B cell (primary cell): Measurements from ENCODE around the gene COL6A1.

Experiments used
- EZH2 ChIP-seq: IDR thresholded peaks from 2 replicates; pipeline ENCODE4 v1.6.1; 2012; ENCODE audit warnings: borderline replicate concordance, low read depth, mild to moderate bottlenecking, moderate library complexity, low read length; ENCODE audit not compliant: insufficient read depth, poor library complexity, severe bottlenecking
- TF ChIP-seq, protein P1 (sequence below): fragments of 200-600 bp; IDR thresholded peaks from one replicate; pipeline ENCODE4 v1.8.0; 2022; ENCODE audit warnings: antibody characterized with exemption, mild to moderate bottlenecking

DNA sequence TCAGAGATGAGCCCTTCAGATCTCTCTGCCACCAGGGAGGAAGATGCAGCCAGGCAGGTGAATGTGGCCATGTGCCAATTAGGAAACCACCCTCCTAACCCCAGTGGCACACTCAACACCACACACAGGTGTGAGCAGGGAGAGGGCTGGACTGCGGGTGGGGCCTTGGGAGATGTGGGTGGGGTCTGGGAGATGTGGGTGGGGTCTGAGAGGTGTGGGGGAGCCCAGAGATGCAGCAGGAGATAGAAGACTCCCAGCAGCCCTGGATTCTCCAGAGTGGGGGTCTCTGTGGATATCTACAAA is 43.2 kb upstream of the COL6A1 start:
- TF ChIP-seq, protein P1, sequence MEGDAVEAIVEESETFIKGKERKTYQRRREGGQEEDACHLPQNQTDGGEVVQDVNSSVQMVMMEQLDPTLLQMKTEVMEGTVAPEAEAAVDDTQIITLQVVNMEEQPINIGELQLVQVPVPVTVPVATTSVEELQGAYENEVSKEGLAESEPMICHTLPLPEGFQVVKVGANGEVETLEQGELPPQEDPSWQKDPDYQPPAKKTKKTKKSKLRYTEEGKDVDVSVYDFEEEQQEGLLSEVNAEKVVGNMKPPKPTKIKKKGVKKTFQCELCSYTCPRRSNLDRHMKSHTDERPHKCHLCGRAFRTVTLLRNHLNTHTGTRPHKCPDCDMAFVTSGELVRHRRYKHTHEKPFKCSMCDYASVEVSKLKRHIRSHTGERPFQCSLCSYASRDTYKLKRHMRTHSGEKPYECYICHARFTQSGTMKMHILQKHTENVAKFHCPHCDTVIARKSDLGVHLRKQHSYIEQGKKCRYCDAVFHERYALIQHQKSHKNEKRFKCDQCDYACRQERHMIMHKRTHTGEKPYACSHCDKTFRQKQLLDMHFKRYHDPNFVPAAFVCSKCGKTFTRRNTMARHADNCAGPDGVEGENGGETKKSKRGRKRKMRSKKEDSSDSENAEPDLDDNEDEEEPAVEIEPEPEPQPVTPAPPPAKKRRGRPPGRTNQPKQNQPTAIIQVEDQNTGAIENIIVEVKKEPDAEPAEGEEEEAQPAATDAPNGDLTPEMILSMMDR: no peak
- no peak for TF ChIP-seq EZH2
